PFSK-1 (cell line): Measurements from ENCODE around the gene TMEM43.

ENCODE experiments used
- FOXP2 ChIP-seq: optimal IDR thresholded peaks from 2 replicates; pipeline ENCODE3; 2011; ENCODE audit warnings: borderline replicate concordance, control low read depth, inconsistent platforms; ENCODE audit not compliant: insufficient read depth; ENCODE audit errors: extremely low read length, extremely low read depth
- POLR2AphosphoS5 ChIP-seq: IDR thresholded peaks from 2 replicates; pipeline ENCODE4 v1.6.1; 2012; ENCODE audit warnings: low read depth, mild to moderate bottlenecking, control low read depth, low read length, moderate library complexity
- REST ChIP-seq, 2 experiments: IDR thresholded peaks; 2 replicates each; pipeline versions ENCODE4 v1.6.1 to v1.8.0; 2011 to 2012; ENCODE audit warnings: low read depth in 2 of 2, low read length in 2 of 2, control low read depth in 1 of 2, inconsistent platforms in 1 of 2, mild to moderate bottlenecking in 1 of 2, moderate library complexity in 1 of 2; ENCODE audit not compliant: insufficient read depth in 1 of 2
- SIN3A ChIP-seq: IDR thresholded peaks from 2 replicates; pipeline ENCODE4 v1.6.1; 2012; ENCODE audit warnings: mild to moderate bottlenecking, low read length, moderate library complexity, borderline replicate concordance; ENCODE audit not compliant: insufficient read depth
- TAF1 ChIP-seq: IDR thresholded peaks from 2 replicates; pipeline ENCODE4 v1.6.1; 2012; ENCODE audit warnings: low read length, control low read depth, borderline replicate concordance; ENCODE audit not compliant: insufficient read depth

Gene TMEM43

DNA sequence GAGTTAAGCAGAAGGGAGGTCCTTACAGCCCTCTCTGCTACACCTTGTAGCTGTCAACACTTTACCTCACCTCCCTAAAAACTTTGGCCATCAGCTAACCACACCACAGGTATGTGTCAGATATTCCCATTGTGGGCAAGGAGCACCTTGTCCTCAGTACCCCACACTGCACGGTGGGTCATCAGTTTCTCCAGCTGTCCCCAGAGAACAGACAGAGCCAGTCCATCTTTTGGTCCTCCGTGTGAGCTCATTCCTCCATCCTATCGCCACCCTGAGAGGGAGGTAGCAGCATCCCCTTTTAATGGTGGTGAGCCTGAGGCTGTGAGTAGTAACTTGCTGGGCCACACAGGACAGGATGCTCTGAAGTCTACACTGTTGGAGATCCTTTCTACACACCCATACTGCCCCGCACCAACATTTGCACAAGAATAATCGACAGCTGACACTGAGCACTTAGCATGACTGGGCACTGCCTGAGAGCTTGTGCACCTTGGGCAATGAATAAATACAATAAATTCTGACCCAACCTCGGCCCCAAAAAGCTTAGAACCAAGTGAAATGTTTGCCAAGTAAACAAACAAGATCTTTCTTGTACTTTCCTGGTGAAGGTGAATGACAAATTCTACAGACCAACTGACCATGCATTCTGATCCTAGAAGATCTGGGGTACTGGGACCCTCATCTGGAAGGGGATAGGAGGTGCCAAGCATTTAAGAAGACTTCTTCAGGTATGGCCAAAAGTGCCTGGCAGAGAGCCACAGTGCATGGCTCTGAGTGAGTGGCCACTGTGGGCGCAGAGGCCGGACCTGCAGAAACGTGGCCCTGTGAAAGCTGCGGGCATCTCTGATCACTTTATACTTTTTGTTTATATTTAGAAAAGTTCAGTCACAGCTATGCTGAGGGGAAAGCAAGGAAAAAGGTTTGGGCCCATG is 7.1 kb upstream of the TMEM43 start:
- TF ChIP-seq SIN3A = no peak
- no peak for TF ChIP-seq REST (IDR thresholded peaks at IDR 0.05; ENCODE audit: insufficient read depth in 1 of 2, low read depth in 2 of 2, low read length in 2 of 2)
- no peak for TF ChIP-seq POLR2AphosphoS5

DNA sequence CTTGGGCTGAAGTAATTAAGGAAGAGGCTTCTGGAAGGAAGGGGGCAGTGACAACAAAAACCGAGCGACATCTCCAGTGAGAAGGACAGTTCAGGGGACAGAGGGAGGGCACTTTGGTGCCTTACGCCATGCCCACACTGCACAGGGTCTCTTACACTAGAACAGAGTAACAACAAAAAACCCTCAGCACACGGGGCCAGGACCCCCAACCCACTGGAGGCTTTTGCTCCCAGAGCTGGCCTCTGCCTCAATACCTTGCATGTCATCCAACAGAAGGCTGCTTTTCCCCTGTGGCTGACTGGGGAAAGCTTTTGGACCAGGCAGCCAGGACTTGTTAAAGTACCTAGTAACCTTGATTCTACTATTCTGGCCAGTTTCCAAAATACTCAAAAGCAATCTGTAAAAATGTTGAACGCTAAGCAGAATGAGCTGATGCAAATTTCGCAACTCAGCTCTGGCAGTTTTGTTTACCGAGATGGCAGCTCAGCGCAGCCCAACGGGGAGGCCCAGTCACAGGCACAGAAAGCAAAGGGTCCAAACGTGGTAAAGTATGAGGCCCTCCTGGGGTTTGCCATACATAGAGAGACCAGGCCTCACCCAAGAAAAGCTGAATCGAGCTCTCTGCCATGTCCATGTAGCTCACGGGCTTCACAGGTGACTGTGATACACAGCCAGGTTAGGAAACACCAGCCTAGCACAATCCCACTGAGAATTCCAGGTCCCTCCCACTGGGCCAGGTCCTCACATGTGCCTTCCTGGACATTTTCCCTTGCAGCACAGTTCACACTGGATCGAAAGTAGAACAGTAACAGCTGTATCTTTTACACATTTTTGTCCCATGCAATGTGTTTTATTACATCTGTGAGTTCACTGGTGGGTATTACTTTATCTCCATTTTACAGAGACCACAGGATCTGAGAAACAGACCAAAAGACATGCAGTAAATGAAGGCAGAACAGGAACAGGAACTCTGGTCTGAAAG is 6.2 kb upstream of the TMEM43 start:
- TF ChIP-seq TAF1 (no peak), REST (IDR thresholded peaks at IDR 0.05; ENCODE audit: insufficient read depth in 1 of 2, low read depth in 2 of 2, low read length in 2 of 2) (no peak), POLR2AphosphoS5 (no peak)

DNA sequence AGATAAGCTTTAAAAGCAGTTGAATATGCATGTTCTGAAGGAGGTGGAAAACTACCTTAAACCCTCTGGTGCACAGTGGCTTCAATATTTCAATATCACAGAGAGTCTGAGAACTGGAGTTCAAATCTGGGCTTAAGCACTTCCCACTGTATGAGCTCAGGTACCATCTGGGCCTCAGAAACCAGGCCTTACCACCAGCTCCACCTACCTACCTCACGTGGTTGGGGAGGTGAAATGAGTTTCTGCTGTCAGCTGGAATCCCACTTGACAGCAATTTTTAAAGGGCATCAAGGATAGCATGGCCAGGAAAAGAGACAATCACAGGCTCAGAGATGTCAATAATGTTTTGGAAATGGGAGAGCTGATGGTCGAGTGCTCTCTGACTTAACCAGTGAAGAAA is 5.2 kb upstream of the TMEM43 start:
- TF ChIP-seq SIN3A = no peak
- no peak for TF ChIP-seq TAF1
- TF ChIP-seq FOXP2 = no peak
- no peak for TF ChIP-seq POLR2AphosphoS5
- no peak for TF ChIP-seq REST (IDR thresholded peaks at IDR 0.05; ENCODE audit: insufficient read depth in 1 of 2, low read depth in 2 of 2, low read length in 2 of 2)

DNA sequence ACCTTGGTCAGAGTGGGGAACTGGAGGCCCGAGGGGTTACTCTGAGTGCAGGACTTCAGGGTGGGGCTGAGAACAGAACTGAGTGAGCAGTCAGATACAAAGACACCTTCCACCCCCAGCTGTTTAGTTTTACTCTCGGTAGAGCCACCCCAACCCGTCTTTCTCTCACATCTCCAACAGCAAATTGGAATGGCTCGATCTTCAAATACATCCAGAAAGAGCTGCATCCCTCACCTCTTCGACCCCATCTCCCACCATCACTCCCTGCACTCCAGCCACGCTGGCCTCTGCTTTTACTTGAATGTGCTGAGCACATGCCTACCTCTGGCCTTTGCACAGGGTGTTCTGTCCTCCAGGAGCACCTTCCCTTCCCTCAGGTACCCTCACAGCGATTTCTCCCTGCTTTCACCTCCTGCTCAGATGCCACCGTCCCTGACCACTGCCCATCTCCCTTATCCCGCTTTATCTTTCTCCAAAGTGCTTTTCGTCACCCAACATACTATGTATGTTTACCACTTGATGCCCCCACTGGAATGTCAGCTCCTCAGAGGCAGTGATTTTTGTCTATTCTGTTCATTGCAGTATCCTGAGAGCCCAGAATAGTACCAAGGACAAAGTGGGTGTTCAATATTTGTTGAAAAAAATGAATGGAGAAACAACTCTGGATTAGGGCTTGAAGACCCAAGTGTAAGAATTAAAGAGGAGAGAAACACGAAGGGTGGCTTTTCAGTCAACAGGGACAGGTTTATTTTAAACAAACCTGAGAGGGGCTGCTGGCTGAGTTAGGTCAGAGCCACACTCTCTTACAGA is 4.5 kb upstream of the TMEM43 start:
- TF ChIP-seq REST (IDR thresholded peaks at IDR 0.05; ENCODE audit: insufficient read depth in 1 of 2, low read depth in 2 of 2, low read length in 2 of 2) (no peak), TAF1 (no peak), SIN3A (no peak), FOXP2 (no peak), POLR2AphosphoS5 (no peak)
